Nephron progenitor cell (in vitro differentiated cells): ENCODE measurements around the gene PTPRR.

Experiments used
- DNase-seq: peaks from one replicate; pipeline ENCODE4 v3.0.0; 2021
- H3K27ac Mint-ChIP-seq: 2 replicates; pipeline ENCODE4 v1.8.0; 2021; ENCODE audit warnings: mild to moderate bottlenecking, moderate library complexity, mixed read lengths
- H3K27me3 Mint-ChIP-seq: 2 replicates; pipeline ENCODE4 v1.8.0; 2021; ENCODE audit warnings: mild to moderate bottlenecking, low read depth, mixed read lengths; ENCODE audit not compliant: poor library complexity
- H3K36me3 Mint-ChIP-seq: 2 replicates; pipeline ENCODE4 v1.8.0; 2021; ENCODE audit warnings: low read depth, mixed read lengths
- H3K4me1 Mint-ChIP-seq: 2 replicates; pipeline ENCODE4 v1.8.0; 2021; ENCODE audit warnings: mixed read lengths
- H3K4me3 Mint-ChIP-seq: 2 replicates; pipeline ENCODE4 v1.8.0; 2021; ENCODE audit warnings: mild to moderate bottlenecking, moderate library complexity, mixed read lengths
- H3K9me3 Mint-ChIP-seq: 2 replicates; pipeline ENCODE4 v1.8.0; 2021; ENCODE audit warnings: mild to moderate bottlenecking, moderate library complexity, mixed read lengths
- CTCF ChIP-seq: fragments of 200-600 bp; sonication (generic); IDR thresholded peaks from 2 replicates; pipeline ENCODE4 v1.5.0; 2021; ENCODE audit warnings: antibody characterized with exemption

PTPRR gene

GRCh38 chr12:70639535-70639934, 281.0 kb downstream of the PTPRR start:
- no peak for DNase-seq
- Mint-ChIP-seq H3K27me3 (peaks cover 19% of the 10 kb centered on the region), H3K36me3 (no peaks in the 10 kb centered on the region), H3K4me3 (no peak overlapping the region), H3K9me3 (no peaks in the 10 kb centered on the region), H3K27ac (no peak overlapping the region), H3K4me1 (no peaks in the 10 kb centered on the region)
- no peak for TF ChIP-seq CTCF

GRCh38 chr12:70638639-70639360, 281.7 kb downstream of the PTPRR start:
- Mint-ChIP-seq H3K4me3 (no peak overlapping the region), H3K36me3 (no peaks in the 10 kb centered on the region), H3K9me3 (no peaks in the 10 kb centered on the region), H3K27me3 (peaks cover 19% of the 10 kb centered on the region), H3K27ac (no peak overlapping the region), H3K4me1 (no peaks in the 10 kb centered on the region)
- no peak for DNase-seq
- no peak for TF ChIP-seq CTCF

GRCh38 chr12:70637303-70638085, 283.0 kb downstream of the PTPRR start, which contains the start of gene PTPRB:
PTPRB (minus strand) TSS chr12:70637429; CDS start chr12:70637395, 34 bp downstream.
- Mint-ChIP-seq H3K27me3 (peaks cover 16% of the 10 kb centered on the region), H3K27ac (no peak within 1 kb of the TSS), H3K36me3 (no peaks in the 10 kb centered on the region), H3K4me1 (no peaks in the 10 kb centered on the region), H3K4me3 (no peak within 1 kb of the TSS), H3K9me3 (no peaks in the 10 kb centered on the region)
- no peak for TF ChIP-seq CTCF
- DNase-seq = no peak

- no peak for TF ChIP-seq CTCF
- Mint-ChIP-seq H3K4me1 (no peaks in the 10 kb centered on the region), H3K4me3 (no peak overlapping the region), H3K27me3 (peaks cover 9% of the 10 kb centered on the region), H3K27ac (no peak overlapping the region), H3K36me3 (no peaks in the 10 kb centered on the region), H3K9me3 (peaks cover under 1% of the 10 kb centered on the region)
- no peak for DNase-seq
Observed at GRCh38 chr12:70635755-70636154, 284.8 kb downstream of the PTPRR start.

GRCh38 chr12:70628701-70629480, 291.6 kb downstream of the PTPRR start:
- no peak overlapping the region for H3K4me3 Mint-ChIP-seq
- no peaks in the 10 kb centered on the region for H3K4me1 Mint-ChIP-seq
- peaks cover 23% of the 10 kb centered on the region for H3K27me3 Mint-ChIP-seq
- no peak for TF ChIP-seq CTCF
- no peak overlapping the region for H3K27ac Mint-ChIP-seq
- H3K36me3 Mint-ChIP-seq = no peaks in the 10 kb centered on the region
- DNase-seq = no peak
- H3K9me3 Mint-ChIP-seq = peaks cover 8% of the 10 kb centered on the region
